NCI-H1092 treated with DMSO at 0.1 percent for 48 hours (cell line): ENCODE results near the gene PRADC1.
"Not testable (repeated sequence)": the region's sequence is repeated elsewhere in the genome, so short reads cannot be mapped to it uniquely, and the experiment has no call there.

Experiments
- DNase-seq: peaks from one replicate; lab custom pipeline; 2025; lab: John Stamatoyannopoulos, UW

Gene PRADC1

DNA sequence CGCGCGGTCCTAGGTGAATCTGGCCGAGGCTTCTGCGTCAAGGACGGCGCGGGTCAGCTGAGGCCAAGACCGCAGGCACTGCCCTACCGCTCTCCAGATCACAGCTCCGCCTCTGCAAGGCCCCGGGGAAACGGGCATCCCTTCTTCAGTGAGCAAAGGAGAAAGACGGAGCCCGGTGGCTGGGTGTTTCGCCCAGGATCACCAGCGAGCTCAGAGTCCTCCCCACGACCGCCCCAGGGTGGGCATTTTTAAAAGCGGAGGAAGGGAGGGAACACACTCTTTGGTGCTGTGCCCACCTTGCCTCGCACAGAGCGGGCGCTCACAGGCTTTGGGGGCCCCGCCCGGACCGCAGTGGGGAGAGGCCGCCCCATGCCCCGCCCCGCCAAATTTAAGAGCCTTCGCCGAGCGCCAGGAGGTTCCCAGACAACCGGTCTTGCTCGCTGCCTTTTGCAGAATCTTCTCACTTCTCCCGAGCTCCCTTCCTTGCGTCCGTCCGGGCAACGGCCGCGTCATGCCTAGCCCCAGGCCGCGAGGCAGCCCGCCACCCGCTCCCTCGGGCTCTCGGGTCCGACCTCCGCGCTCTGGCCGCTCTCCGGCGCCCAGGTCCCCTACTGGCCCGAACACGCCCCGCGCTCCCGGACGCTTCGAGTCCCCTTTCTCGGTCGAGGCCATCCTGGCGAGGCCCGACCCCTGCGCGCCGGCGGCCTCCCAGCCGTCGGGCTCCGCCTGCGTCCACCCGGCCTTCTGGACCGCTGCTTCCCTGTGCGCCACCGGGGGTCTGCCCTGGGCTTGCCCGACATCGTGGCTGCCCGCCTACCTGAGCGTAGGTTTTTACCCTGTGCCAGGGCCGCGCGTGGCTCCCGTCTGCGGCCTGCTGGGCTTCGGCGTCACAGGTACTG, 30.6 kb downstream of the PRADC1 start, which contains the start of gene NOTO:
Gene NOTO (plus strand): TSS at position 419 of the 899 bp plus-strand sequence. CDS start 93 bp downstream, at position 512.
- DNase-seq, result no peak

DNA sequence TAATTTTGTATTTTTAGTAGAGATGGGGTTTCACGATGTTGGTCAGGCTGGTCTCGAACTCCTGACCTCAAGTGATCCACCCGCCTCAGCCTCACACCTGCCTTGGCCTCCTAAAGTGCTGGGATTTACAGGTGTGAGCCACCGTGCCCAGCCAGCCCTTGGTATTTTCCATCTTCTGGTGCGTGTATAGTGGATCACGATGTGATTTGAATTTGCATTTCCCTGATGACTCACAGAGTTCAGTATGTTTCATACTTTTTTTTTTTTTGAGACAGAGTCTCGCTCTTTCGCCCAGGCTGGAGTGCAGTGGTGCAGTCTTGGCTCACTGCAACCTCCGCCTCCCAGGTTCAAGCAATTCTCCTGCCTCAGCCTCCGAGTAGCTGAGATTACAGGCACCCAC, 32.8 kb downstream of the PRADC1 start:
- not testable (repeated sequence) for DNase-seq

DNA sequence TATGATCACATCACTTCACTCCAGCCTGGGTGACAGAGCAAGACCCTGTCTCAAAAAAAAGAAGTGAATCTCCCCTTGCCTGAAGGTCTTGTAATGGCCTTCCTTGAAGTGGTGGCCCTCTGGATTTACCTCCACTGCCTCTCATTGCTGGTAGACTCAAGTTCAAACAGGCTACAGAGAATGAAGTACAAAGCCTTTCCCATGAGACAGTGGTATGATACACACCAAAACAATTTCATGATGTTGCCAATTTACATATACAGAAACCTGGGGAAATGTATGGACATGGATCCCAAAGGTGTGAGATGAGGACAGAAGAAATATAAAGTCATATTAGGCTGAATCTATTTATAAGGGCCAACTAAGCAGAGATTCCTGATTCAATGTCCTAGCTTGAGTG, 35.5 kb downstream of the PRADC1 start:
- no peak for DNase-seq

DNA sequence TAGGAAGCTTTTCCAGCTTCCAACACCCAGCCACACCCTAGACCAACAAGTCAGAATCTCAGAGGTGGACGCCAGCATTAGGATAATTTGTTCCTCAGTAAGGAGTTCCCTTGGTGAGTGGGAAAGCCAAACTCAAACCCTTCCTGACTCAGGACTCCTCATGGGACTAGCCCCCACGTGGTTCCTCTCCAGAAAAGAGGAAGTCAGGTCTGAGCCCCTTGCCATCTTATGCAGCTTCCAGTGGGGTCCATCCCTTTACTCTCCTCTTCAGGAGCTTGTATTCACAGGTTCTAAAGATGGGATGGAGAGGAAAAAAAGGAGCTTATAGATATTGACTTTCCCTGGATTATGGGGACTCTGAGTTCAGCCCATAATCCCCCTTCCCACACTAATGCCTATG, 45.5 kb downstream of the PRADC1 start:
- no peak for DNase-seq

DNA sequence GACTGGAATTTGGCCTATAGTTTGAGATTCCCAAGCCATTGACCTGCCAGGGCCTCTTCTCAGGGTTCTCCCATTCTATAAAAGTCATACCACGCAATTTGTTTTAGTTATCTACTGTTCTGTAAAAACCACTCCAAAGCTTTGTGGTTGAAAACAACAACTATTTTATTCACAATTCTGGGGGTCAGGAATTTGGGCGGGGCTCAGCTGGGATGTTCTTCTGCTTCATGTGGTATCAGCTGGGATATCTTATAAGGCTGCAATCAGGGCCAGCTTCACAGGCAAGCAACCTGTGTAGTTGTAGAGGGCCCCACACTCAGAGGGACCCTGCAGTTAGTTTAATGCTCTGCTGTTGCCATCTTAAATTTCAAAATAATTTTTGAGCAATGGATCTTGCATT, 47.1 kb downstream of the PRADC1 start:
- DNase-seq, result no peak
